Muscle layer of colon (tissue), 2 donors: Measurements from ENCODE around the gene PAPLN.
A peak's percentile ranks its signal among the peaks of the same experiment; 100 is the strongest.

Experiments used
- H3K27ac ChIP-seq: one replicate; pipeline ENCODE4 v1.7.0; 2013; ENCODE audit warnings: low read depth, mild to moderate bottlenecking, low read length, moderate library complexity
- H3K27me3 ChIP-seq, 2 donors: one replicate each; pipeline ENCODE4 v1.7.0; 2013; ENCODE audit warnings: low read length in 2 of 2, mild to moderate bottlenecking in 2 of 2; ENCODE audit not compliant: insufficient read depth in 2 of 2, control insufficient read depth in 1 of 2
- H3K36me3 ChIP-seq: one replicate; pipeline ENCODE4 v1.7.0; 2013; ENCODE audit warnings: mild to moderate bottlenecking, low read length; ENCODE audit not compliant: insufficient read depth
- H3K4me1 ChIP-seq: one replicate; pipeline ENCODE4 v1.7.0; 2013; ENCODE audit warnings: mild to moderate bottlenecking, low read length; ENCODE audit not compliant: insufficient read depth
- H3K4me3 ChIP-seq, 2 donors: one replicate each; pipeline ENCODE4 v1.7.0; 2013; ENCODE audit warnings: low read length in 2 of 2, low read depth in 1 of 2, mild to moderate bottlenecking in 1 of 2, moderate library complexity in 1 of 2
- H3K9ac ChIP-seq: one replicate; pipeline ENCODE4 v1.7.0; 2013; ENCODE audit warnings: low read length
- H3K9me3 ChIP-seq: one replicate; pipeline ENCODE4 v1.7.0; 2013; ENCODE audit warnings: mild to moderate bottlenecking, low read length
- donor health status: abdominal sarcoma.
- donor health status: Adenocarcinoma of cecum.

The PAPLN gene

DNA sequence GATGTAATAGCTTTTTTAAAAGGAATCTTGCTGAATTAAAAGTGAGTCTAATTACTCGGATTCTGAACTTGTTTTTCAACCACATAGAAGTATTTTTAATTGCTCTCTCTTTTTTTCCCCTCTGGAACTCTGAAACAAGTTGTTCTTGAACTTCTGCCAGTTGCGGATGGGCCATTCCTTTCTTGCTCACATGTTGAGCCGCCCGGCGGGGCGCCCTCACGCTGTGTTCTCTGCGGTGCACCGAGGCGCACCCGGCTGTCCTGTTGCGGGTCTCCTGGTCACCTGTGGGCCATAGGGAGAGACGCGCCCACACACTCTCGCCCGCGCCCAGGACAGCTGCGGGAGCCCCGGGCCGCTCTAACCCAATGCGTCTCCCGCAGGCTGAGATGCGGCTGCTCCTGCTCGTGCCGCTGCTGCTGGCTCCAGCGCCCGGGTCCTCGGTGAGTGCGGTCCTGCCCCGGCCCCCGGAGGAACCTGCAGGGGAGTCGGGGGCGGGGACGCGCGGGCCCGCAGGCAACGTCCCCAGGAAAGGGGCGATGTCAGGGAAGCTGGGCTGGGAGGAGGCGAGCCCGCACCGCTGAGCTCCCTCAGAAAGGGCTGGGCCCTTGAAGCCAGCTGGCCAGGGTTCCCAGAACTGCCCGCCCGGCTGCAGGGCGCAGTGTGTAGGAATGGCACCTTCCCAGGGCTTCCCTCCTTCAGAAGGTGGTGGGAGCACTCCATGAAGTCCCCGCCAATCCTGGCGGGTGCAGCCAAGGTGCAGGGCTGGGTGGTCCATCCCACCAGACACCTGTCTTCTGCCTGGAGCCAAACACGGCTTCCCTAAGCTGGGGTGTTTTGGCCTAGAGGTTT, 2.3 kb downstream of the PAPLN start:
- no peak overlapping the region for H3K9ac ChIP-seq
- peaks cover 14% of the 10 kb centered on the region for H3K4me1 ChIP-seq
- peak overlapping the region; percentile 26 to 43 for H3K4me3 ChIP-seq
- H3K27ac ChIP-seq, result peak overlapping the region; percentile 36
- no peaks in the 10 kb centered on the region for H3K36me3 ChIP-seq
- no peaks in the 10 kb centered on the region for H3K9me3 ChIP-seq
- peaks cover 16 to 29% of the 10 kb centered on the region in 2 donors for H3K27me3 ChIP-seq

DNA sequence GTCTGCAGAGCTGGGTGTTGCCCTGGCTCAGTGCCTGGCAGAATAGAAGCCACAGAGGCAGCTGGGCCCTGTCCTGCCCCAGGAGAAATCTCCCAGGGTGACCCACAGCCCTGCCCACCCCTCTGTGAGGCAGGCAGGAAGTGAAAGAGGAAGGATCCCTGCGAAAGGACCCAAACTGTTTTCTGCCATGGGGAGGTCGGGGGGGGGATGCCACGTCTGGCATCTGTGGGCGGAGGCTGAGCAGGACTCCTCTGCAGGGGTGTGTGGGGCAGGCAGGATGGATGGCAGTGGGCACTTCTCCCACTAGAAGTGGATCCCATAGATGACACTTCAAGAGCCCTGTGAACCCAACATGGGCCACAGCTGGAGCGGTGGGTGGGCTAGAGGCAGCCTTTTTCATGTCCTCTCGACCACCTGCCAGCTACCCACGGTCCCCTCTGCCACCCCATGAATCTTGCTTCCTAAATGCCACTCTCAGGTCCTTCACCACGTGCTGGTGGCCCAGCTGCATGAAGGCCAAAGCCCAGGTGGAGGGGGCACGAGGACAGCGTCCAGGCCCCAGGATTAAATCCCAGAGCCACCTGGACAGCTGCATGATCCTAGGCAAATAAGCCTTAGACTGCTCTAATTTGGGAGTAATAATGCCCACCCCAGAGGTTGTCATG, 3.6 kb downstream of the PAPLN start:
- peaks cover 14% of the 10 kb centered on the region for H3K4me1 ChIP-seq
- no peaks in the 10 kb centered on the region for H3K9me3 ChIP-seq
- peaks cover 16 to 41% of the 10 kb centered on the region in 2 donors for H3K27me3 ChIP-seq
- no peaks in the 10 kb centered on the region for H3K36me3 ChIP-seq
- no peak overlapping the region for H3K9ac ChIP-seq
- no peak overlapping the region for H3K4me3 ChIP-seq
- H3K27ac ChIP-seq, result no peak overlapping the region

DNA sequence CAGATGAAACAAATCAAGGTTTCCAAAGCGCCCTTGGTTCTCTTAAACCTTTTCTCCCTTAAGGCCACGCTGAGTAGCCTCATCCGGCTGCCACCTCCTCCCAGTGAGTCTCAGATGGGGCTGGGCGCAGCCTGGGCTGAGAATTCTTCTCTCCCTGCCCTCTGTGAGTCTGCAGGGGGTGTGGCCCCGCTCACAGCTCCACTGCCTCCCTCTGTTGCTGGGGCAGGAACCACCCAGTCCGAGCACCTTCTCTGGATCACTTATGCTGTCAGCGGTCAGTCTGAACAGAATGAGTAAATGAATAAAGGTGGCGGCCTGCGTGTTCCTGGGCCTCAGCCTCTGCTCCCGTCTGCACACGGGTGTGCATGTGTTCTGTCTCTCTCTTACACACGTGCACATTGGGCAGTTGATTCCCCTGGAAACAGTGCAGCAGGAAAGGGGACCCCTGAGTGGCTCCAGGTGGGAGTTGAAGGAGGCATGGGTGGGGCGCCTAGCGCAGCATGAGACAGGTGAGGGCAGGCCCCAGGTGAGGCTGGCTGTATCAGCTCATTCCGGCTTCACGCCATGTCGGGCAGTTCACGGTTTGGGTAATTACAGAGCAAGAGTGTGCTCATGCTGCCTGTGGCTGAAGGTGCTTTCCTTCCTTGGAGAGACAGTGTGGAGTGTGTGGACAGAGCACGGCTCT, 4.3 kb downstream of the PAPLN start:
- H3K4me3 ChIP-seq, result no peak overlapping the region
- peaks cover 19 to 45% of the 10 kb centered on the region in 2 donors for H3K27me3 ChIP-seq
- H3K27ac ChIP-seq, result no peak overlapping the region
- H3K36me3 ChIP-seq, result no peaks in the 10 kb centered on the region
- no peaks in the 10 kb centered on the region for H3K9me3 ChIP-seq
- peaks cover 14% of the 10 kb centered on the region for H3K4me1 ChIP-seq
- no peak overlapping the region for H3K9ac ChIP-seq

DNA sequence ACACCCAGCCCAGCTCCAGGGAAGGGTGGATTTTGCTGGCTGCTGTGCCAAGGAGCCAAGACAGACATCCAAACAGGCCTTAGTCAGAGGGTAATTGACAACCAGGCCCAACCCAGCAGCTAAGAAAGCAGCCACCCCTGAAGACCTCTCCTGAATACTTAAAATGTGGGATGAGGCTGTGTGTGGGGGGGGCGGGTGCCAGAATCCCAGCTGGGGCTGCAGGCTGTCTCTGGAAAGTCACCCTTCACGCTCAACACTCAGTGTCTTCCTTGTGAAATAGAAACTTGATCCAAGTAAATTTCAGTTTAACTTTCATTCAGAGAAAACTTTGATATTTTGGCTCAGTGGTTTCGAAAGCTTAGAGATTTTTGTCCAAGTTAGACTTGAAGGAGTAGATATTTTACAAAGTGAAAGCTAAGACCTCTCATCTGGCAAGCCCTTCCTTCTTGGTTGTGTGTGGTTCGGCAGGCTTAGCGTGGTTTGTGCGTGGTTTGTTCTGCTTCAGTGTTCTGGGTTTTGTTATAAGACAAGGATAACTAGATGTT, 5.1 kb downstream of the PAPLN start:
- no peaks in the 10 kb centered on the region for H3K9me3 ChIP-seq
- no peak overlapping the region for H3K4me3 ChIP-seq
- H3K27ac ChIP-seq, result no peak overlapping the region
- H3K27me3 ChIP-seq, result peaks cover 21 to 43% of the 10 kb centered on the region in 2 donors
- no peak overlapping the region for H3K9ac ChIP-seq
- peaks cover 14% of the 10 kb centered on the region for H3K4me1 ChIP-seq
- no peaks in the 10 kb centered on the region for H3K36me3 ChIP-seq

DNA sequence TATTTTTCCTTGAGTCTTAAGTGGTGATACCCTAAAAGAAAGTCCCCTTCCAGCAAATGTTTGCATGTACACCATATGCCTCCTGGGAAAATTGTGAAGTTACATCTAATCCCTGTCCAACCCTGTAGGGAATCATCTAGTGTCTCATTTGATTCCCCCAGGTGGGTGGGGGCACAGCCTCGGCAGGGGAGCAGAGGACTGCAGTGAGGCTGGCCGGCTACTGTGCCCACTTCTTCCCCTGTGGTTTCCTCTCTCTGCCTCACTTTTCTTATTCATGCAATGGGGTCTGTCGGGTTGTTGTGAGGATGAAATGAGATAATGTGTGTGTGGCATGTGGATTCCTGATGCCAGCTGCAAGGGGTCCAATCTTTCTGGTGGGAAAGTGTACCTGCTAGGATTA, 6.0 kb downstream of the PAPLN start:
- Histone ChIP-seq H3K9me3 (no peaks in the 10 kb centered on the region), H3K27ac (no peak overlapping the region), H3K27me3 (peaks cover 18 to 34% of the 10 kb centered on the region in 2 donors), H3K4me1 (peaks cover 10% of the 10 kb centered on the region), H3K4me3 (no peak overlapping the region), H3K9ac (no peak overlapping the region), H3K36me3 (no peaks in the 10 kb centered on the region)

DNA sequence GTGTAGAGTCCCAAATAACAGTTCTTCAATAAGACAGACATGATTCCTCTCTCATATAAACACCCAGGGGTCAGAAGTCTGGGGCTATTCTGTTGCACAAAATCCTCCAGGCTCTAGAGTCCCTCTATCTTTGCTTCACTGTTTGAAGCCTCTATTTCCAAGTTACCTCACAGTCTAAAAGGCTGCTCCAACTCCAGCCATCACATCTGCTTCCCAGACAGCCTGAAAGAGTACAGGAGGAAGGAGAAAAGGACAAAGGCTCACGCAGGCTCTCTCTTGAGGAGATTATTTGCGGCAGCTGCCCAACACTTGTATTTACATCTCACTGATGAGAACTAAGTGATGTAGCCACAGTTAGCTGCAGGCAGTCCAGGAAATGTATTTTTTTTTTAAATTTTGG, 6.4 kb downstream of the PAPLN start:
- peaks cover 14 to 31% of the 10 kb centered on the region in 2 donors for H3K27me3 ChIP-seq
- H3K27ac ChIP-seq, result no peak overlapping the region
- H3K36me3 ChIP-seq, result no peaks in the 10 kb centered on the region
- no peak overlapping the region for H3K4me3 ChIP-seq
- no peaks in the 10 kb centered on the region for H3K9me3 ChIP-seq
- peaks cover 7% of the 10 kb centered on the region for H3K4me1 ChIP-seq
- H3K9ac ChIP-seq, result no peak overlapping the region

DNA sequence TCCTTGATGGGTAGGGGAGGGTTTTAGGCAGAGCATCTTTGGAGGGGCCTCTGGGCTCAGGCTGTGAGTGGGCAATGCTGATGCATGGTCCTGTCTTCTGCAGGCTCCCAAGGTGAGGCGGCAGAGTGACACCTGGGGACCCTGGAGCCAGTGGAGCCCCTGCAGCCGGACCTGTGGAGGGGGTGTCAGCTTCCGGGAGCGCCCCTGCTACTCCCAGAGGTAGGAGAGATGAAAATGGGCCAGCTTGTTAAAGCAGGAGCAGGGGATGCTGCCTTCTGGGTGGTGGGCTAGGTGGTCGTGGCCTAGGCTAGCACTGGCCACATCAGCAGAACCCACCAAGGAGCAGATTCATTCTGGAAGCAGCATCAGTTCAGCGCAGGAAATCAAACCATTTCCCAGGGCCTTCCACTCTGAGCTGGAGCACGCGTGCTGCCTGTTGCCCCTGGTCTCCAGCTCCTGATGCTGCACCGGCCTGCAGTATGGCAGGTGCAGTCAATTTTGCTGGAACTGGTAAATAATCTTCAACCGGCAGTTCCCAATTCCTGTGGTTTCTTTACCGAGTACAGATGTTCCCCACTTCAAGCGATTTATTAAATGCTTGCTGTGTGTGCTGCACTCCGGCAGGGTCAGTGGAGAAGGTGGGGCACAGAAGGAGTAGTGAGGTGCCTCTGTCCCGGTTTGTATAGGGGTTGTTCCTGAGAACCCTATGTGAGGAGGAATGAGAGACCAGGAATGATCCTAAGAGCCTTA, 7.4 kb downstream of the PAPLN start:
- H3K4me3 ChIP-seq, result no peak overlapping the region
- H3K9ac ChIP-seq, result no peak overlapping the region
- H3K4me1 ChIP-seq, result no peaks in the 10 kb centered on the region
- H3K27ac ChIP-seq, result no peak overlapping the region
- no peaks in the 10 kb centered on the region for H3K9me3 ChIP-seq
- no peaks in the 10 kb centered on the region for H3K36me3 ChIP-seq
- H3K27me3 ChIP-seq, result peaks cover 5 to 28% of the 10 kb centered on the region in 2 donors

DNA sequence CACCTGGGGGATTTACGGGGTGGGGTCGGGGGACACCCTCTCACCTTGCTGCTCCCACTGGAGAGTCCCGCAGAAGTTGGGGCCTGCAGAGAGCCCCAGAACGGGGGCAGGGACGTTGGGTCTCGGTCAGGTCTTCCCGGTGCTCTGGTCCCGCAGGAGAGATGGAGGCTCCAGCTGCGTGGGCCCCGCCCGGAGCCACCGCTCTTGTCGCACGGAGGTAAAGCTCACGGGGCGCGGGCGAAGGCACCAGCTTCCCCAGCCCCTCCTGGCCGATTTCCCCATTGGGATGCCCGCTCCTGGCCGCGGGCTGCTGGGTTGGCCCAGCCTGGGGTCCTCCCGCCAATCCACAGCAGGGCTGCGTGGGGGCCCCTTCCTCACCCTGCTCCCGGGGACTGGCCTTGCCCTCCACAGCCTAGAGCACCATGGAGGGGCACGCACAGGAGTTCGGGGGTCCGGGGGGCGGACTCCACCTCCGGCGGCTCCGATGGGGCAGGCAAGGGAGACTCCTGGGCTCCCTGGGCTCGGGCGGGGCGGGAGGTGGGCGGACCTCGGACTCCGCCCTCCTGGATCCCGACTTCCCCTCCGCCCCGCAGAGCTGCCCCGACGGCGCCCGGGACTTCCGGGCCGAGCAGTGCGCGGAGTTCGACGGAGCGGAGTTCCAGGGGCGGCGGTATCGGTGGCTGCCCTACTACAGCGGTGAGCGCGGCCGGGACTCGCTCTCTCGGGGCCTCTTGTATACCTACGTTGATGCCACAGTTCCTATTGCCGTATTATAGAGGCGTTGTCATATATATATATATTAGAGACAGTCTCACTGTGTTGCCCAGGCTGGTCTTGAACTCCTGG, 8.4 kb downstream of the PAPLN start:
- Histone ChIP-seq H3K27ac (no peak overlapping the region), H3K9ac (no peak overlapping the region), H3K27me3 (peaks cover 5 to 28% of the 10 kb centered on the region in 2 donors), H3K9me3 (no peaks in the 10 kb centered on the region), H3K4me1 (no peaks in the 10 kb centered on the region), H3K36me3 (no peaks in the 10 kb centered on the region), H3K4me3 (peak overlapping the region; percentile 32 to 36)

DNA sequence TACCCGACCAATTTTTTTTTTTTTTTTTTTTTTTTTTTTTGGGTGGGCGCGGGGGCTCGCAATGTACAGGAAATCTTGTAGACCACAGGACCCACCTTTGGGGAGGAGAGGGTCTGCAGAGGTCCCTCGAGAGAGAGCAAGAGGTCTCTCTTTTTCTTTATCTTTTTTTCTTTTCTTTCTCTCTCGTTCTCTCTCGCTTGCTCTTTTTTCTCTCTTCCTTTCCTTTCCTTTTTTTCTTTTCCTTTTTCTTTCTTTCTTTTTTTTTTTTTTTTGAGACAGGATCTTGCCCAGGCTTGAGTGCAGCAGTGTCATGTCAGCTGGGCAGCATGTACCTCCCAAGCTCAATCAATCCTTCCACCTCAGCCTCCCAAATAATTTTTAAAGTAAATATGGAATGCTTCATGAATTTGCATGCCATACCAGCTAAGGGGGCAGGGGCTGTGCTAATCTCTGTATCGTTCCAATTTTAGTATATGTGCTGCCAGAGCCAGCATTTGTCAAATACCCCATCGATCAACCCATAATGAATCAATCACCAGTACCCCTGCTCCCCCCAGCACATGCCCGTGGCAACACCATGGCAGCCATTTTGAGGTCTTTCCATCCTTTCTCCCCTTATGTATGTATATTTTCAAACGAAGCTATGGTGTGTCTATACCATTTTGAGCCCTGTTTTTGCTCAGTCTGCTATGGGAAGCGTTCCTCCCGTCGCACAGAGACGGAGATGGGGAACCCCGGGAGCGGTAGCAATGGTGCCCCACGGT, 9.3 kb downstream of the PAPLN start:
- no peak overlapping the region for H3K9ac ChIP-seq
- peaks cover 5 to 28% of the 10 kb centered on the region in 2 donors for H3K27me3 ChIP-seq
- H3K4me1 ChIP-seq, result no peaks in the 10 kb centered on the region
- H3K27ac ChIP-seq, result no peak overlapping the region
- no peak overlapping the region for H3K4me3 ChIP-seq
- no peaks in the 10 kb centered on the region for H3K9me3 ChIP-seq
- H3K36me3 ChIP-seq, result no peaks in the 10 kb centered on the region
